Liver (tissue), 9 donors: ENCODE measurements around the gene ORC2. TPM values are rescaled to one million over a fixed set of nuclear protein-coding genes. Genes with fewer than 3 reads are reported as not detected.
"Not testable (repeated sequence)": the region's sequence is repeated elsewhere in the genome, so short reads cannot be mapped to it uniquely, and the experiment has no call there.

Experiments
- DNase-seq: peaks from one replicate; pipeline ENCODE4 v3.0.0-alpha.2; 2017; ENCODE audit warnings: low spot score
- H3K27ac ChIP-seq, 2 donors: one replicate each; pipeline ENCODE4 v1.7.0; 2013; ENCODE audit warnings: inconsistent platforms in 2 of 2, low read length in 2 of 2, control low read depth in 1 of 2, low read depth in 1 of 2, mild to moderate bottlenecking in 1 of 2
- H3K27me3 ChIP-seq, 4 donors: one replicate each; pipeline versions ENCODE4 v1.6.1 to v1.7.0; 2013; ENCODE audit warnings: low read length in 3 of 4, inconsistent platforms in 1 of 4, mild to moderate bottlenecking in 1 of 4, moderate library complexity in 1 of 4; ENCODE audit not compliant: control insufficient read depth in 4 of 4, insufficient read depth in 4 of 4
- H3K36me3 ChIP-seq, 4 donors: one replicate each; pipeline versions ENCODE4 v1.6.1 to v1.7.0; 2013; ENCODE audit warnings: low read length in 3 of 4, mild to moderate bottlenecking in 3 of 4, low read depth in 1 of 4, moderate library complexity in 1 of 4; ENCODE audit not compliant: control insufficient read depth in 4 of 4, insufficient read depth in 3 of 4
- H3K4me1 ChIP-seq, 4 donors: one replicate each; pipeline versions ENCODE4 v1.6.1 to v1.7.0; 2013; ENCODE audit warnings: low read length in 3 of 4, mild to moderate bottlenecking in 3 of 4, moderate library complexity in 1 of 4; ENCODE audit not compliant: control insufficient read depth in 4 of 4, insufficient read depth in 4 of 4
- H3K4me3 ChIP-seq, 3 donors: one replicate each; pipeline versions ENCODE4 v1.6.1 to v1.7.0; 2013; ENCODE audit warnings: low read length in 3 of 3, control low read depth in 1 of 3, low read depth in 1 of 3, mild to moderate bottlenecking in 1 of 3
- H3K9ac ChIP-seq, 2 donors: one replicate each; pipeline ENCODE4 v1.7.0; 2013; ENCODE audit warnings: low read length in 2 of 2, mild to moderate bottlenecking in 2 of 2, moderate library complexity in 2 of 2, control low read depth in 1 of 2, low read depth in 1 of 2
- H3K9me3 ChIP-seq, 4 donors: one replicate each; pipeline versions ENCODE4 v1.6.1 to v1.7.0; 2013; ENCODE audit warnings: low read length in 3 of 4; ENCODE audit not compliant: control insufficient read depth in 4 of 4
- CTCF ChIP-seq: fragments of 150-350 bp; IDR thresholded peaks from 2 replicates; pipeline ENCODE4 v1.5.1; 2017; ENCODE audit warnings: improper control_type of control experiment, low read depth, low read length; ENCODE audit not compliant: missing input control
- EGR1 ChIP-seq, 2 donors: IDR thresholded peaks; 2 replicates each; pipeline ENCODE4 v1.6.1; 2016 to 2018; ENCODE audit warnings: antibody characterized with exemption in 2 of 2, low read depth in 2 of 2
- FOXA2 ChIP-seq: IDR thresholded peaks from 2 replicates; pipeline ENCODE4 v1.6.1; 2016; ENCODE audit warnings: antibody characterized with exemption
- GABPA ChIP-seq, 2 donors: IDR thresholded peaks in 1 of 2; conservative IDR thresholded peaks in 1 of 2; 2 replicates each; pipeline ENCODE4 v1.6.1; 2016; ENCODE audit warnings: antibody characterized with exemption in 2 of 2, mild to moderate bottlenecking in 1 of 2, moderate library complexity in 1 of 2
- HNF4A ChIP-seq, 2 donors: conservative IDR thresholded peaks; 2 replicates each; pipeline ENCODE4 v1.6.1; 2016; ENCODE audit warnings: antibody characterized with exemption in 2 of 2, mild to moderate bottlenecking in 2 of 2
- HNF4G ChIP-seq: IDR thresholded peaks from 2 replicates; pipeline ENCODE4 v1.6.1; 2016; ENCODE audit warnings: antibody characterized with exemption
- JUND ChIP-seq, 2 donors: IDR thresholded peaks; 2 replicates each; pipeline ENCODE4 v1.6.1; 2016; ENCODE audit warnings: antibody characterized with exemption in 2 of 2
- RAD21 ChIP-seq, 2 donors: IDR thresholded peaks; 2 replicates each; pipeline ENCODE4 v1.6.1; 2016; ENCODE audit warnings: antibody characterized with exemption in 2 of 2, mild to moderate bottlenecking in 2 of 2
- REST ChIP-seq: IDR thresholded peaks from 2 replicates; pipeline ENCODE4 v1.6.1; 2016; ENCODE audit warnings: antibody characterized with exemption, mild to moderate bottlenecking
- RXRA ChIP-seq, 2 donors: IDR thresholded peaks; 2 replicates each; pipeline ENCODE4 v1.6.1; 2017 to 2018; ENCODE audit warnings: antibody characterized with exemption in 2 of 2, mild to moderate bottlenecking in 1 of 2
- YY1 ChIP-seq: IDR thresholded peaks from 2 replicates; pipeline ENCODE4 v1.6.1; 2016; ENCODE audit warnings: antibody characterized with exemption, mild to moderate bottlenecking
- WGBS: extraction: QIAGEN DNeasy Blood & Tissue Kit; methylation state at CpG from one replicate; pipeline ENCODE4 v1.1.7; 2013; 5-methylcytosine and 5-hydroxymethylcytosine counted together
- polyA plus RNA-seq, 2 donors: library from polyadenylated mRNA; stranded (reverse) in 1 of 2; unstranded in 1 of 2; fragments of 200-250 nt in 1 of 2; fragments of >200 nt in 1 of 2; fragmentation: Nextera tagmentation in 1 of 2; extraction: Ambion mirVana in 1 of 2; gene quantifications; one replicate each; pipeline versions ENCODE4 v1.2.1 to v1.2.3, GENCODE V29; 2013 to 2015
- total RNA-seq, 2 donors: library from RNA; depleted of rRNA; stranded (reverse); fragments of >200 nt; gene quantifications; one replicate each; pipeline ENCODE4 v1.2.3, GENCODE V29; 2014
- donor health status: healthy.
- donor health status: healthy.
- donor health status: healthy.
- donor health status: healthy.
- donor health status: healthy.

The ORC2 gene
- total and polyA plus RNA-seq, 4 donors, result 2.0 to 13.2 (median 11.6) TPM

- Histone ChIP-seq H3K9me3 (no peaks in the 10 kb centered on the region), H3K4me1 (peaks cover 0 to 21% (median 16%) of the 10 kb centered on the region in 4 donors), H3K9ac (no peak overlapping the region), H3K27me3 (no peaks in the 10 kb centered on the region), H3K4me3 (no peak overlapping the region), H3K27ac (no peak overlapping the region), H3K36me3 (peaks cover 0 to 2% (median 0%) of the 10 kb centered on the region in 4 donors)
- WGBS, result 92% methylated on average over 4 of the region's 4 CpGs
- TF ChIP-seq RXRA (IDR thresholded peaks at IDR 0.05) (no peak), CTCF (no peak), RAD21 (IDR thresholded peaks at IDR 0.05) (no peak), EGR1 (IDR thresholded peaks at IDR 0.05; ENCODE audit: low read depth in 2 of 2) (no peak), HNF4A (conservative IDR thresholded peaks at IDR 0.05) (no peak)
- no peak for DNase-seq
These were observed 3.3 kb upstream of the ORC2 start for GRCh38 chr2:200966770-200967169.

- Histone ChIP-seq H3K27me3 (no peaks in the 10 kb centered on the region), H3K4me1 (peaks cover 0 to 36% (median 28%) of the 10 kb centered on the region in 4 donors), H3K36me3 (no peaks in the 10 kb centered on the region), H3K9me3 (no peaks in the 10 kb centered on the region), H3K9ac (no peak overlapping the region), H3K4me3 (peak overlapping the region; percentile 64 to 94 (median 69)), H3K27ac (no peak overlapping the region)
- DNase-seq, result no peak
- no peak for TF ChIP-seq JUND (IDR thresholded peaks at IDR 0.05)
- TF ChIP-seq FOXA2, result no peak
- no peak for TF ChIP-seq EGR1 (IDR thresholded peaks at IDR 0.05; ENCODE audit: low read depth in 2 of 2)
- TF ChIP-seq HNF4G, result no peak
- 69% methylated on average over 6 of the region's 6 CpGs for WGBS
These were observed 1.0 kb upstream of the ORC2 start for GRCh38 chr2:200964498-200964897.

GRCh38 chr2:200963918-200964252 lies 425 bp upstream of the ORC2 start:
- DNase-seq, H3K27me3 ChIP-seq, H3K36me3 ChIP-seq, H3K9me3 ChIP-seq: not testable (repeated sequence)
- Histone ChIP-seq H3K4me3 (peak overlapping the region; percentile 64 to 94 (median 69)), H3K4me1 (peaks cover 0 to 42% (median 32%) of the 10 kb centered on the region in 4 donors), H3K27ac (peak overlapping the region; percentile 50 to 80), H3K9ac (peak overlapping the region in 1 of 2 donors; percentile 53)
- 1% methylated on average over 21 of the region's 21 CpGs for WGBS
- TF ChIP-seq YY1, result peak; percentile 7

- 4% methylated on average over 7 of the region's 7 CpGs for WGBS
- H3K9ac ChIP-seq, result peak overlapping the region; percentile 53 to 77
- H3K36me3 ChIP-seq, result peaks cover 0 to 2% (median 0%) of the 10 kb centered on the region in 4 donors
- H3K27ac ChIP-seq, result peak overlapping the region; percentile 50 to 80
- H3K27me3 ChIP-seq, result no peaks in the 10 kb centered on the region
- no peak for TF ChIP-seq REST
- TF ChIP-seq GABPA (IDR thresholded peaks at IDR 0.05 in 1 of 2, conservative IDR thresholded peaks at IDR 0.05 in 1 of 2), result no peak
- H3K4me1 ChIP-seq, result peaks cover 0 to 44% (median 32%) of the 10 kb centered on the region in 4 donors
- DNase-seq, result no peak
- no peaks in the 10 kb centered on the region for H3K9me3 ChIP-seq
- H3K4me3 ChIP-seq, result peak overlapping the region; percentile 64 to 94 (median 69)
These were observed 693 bp downstream of the ORC2 start for GRCh38 chr2:200962811-200963123.
